A673 (cell line): ENCODE measurements around the gene ZFAND2A.

Experiments used
- EZH2 ChIP-seq: fragments of 200-600 bp; sonication (generic); IDR thresholded peaks from 2 replicates; pipeline ENCODE4 v1.6.1; 2017; ENCODE audit warnings: borderline replicate concordance, low read depth, mild to moderate bottlenecking, mixed read lengths, antibody characterized with exemption, low read length; ENCODE audit not compliant: poor library complexity, severe bottlenecking
- TF ChIP-seq, protein P1 (sequence below): fragments of 300-800, 200-600 bp; sonication (generic); conservative IDR thresholded peaks from 2 replicates; pipeline ENCODE4 v1.5.1; 2017; ENCODE audit warnings: low read depth, mild to moderate bottlenecking, antibody characterized with exemption, low read length, moderate library complexity, mixed read lengths

DNA sequence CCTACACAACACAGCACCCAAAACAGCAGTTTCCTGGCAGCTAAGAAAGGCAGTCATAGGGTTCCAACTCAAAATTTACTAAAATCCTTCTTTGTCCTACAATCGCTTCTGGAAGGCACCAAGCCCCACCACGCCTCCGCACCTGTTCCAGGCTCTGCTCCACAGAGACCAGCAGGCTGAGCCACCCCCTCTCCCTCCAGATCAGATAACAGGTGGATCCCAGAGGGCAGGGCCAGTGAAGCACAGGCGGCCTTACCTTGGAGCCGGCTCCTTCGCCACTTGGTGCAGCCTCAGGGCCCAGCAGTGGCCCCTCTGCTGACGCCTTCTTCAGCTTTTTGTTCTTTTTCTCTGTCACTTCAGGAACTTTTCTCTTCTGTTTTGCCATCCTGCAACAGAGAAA is 33.0 kb downstream of the ZFAND2A start:
- TF ChIP-seq, protein P1, sequence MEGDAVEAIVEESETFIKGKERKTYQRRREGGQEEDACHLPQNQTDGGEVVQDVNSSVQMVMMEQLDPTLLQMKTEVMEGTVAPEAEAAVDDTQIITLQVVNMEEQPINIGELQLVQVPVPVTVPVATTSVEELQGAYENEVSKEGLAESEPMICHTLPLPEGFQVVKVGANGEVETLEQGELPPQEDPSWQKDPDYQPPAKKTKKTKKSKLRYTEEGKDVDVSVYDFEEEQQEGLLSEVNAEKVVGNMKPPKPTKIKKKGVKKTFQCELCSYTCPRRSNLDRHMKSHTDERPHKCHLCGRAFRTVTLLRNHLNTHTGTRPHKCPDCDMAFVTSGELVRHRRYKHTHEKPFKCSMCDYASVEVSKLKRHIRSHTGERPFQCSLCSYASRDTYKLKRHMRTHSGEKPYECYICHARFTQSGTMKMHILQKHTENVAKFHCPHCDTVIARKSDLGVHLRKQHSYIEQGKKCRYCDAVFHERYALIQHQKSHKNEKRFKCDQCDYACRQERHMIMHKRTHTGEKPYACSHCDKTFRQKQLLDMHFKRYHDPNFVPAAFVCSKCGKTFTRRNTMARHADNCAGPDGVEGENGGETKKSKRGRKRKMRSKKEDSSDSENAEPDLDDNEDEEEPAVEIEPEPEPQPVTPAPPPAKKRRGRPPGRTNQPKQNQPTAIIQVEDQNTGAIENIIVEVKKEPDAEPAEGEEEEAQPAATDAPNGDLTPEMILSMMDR, result no peak
- no peak for TF ChIP-seq EZH2
